ENCODE results near the gene GIMAP2.
"Not testable (repeated sequence)": the region's sequence is repeated elsewhere in the genome, so short reads cannot be mapped to it uniquely, and the experiment has no call there.

The GIMAP2 gene

DNA sequence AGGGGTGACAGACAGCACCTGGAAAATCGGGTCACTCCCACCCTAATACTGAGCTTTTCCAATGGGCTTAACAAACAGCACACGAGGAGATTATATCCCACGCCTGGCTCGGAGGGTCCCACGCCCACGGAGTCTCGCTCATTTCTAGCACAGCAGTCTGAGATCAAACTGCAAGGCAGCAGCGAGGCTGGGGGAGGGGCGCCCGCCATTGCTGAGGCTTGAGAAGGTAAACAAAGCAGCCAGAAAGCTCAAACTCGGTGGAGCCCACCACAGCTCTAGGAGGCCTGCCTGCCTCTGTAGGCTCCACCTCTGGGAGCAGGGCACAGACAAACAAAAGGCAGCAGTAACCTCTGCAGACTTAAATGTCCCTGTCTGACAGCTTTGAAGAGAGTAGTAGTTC is 6.9 kb upstream of the GIMAP2 start:
- DNase-seq, result not testable (repeated sequence)

DNA sequence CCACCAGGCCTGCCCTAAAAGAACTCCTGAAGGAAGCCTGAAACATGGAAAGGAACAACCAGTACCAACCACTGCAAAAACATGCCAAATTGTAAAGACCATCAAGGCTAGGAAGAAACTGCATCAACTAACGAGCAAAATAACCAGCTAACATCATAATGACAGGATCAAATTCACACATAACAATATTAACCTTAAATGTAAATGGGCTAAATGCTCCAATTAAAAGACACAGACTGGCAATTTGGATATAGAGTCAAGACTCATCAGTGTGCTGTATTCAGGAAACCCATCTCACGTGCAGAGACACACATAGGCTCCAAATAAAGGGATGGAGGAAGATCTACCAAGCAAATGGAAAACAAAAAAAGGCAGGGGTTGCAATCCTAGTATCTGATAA is 5.1 kb upstream of the GIMAP2 start:
- DNase-seq, result not testable (repeated sequence)

DNA sequence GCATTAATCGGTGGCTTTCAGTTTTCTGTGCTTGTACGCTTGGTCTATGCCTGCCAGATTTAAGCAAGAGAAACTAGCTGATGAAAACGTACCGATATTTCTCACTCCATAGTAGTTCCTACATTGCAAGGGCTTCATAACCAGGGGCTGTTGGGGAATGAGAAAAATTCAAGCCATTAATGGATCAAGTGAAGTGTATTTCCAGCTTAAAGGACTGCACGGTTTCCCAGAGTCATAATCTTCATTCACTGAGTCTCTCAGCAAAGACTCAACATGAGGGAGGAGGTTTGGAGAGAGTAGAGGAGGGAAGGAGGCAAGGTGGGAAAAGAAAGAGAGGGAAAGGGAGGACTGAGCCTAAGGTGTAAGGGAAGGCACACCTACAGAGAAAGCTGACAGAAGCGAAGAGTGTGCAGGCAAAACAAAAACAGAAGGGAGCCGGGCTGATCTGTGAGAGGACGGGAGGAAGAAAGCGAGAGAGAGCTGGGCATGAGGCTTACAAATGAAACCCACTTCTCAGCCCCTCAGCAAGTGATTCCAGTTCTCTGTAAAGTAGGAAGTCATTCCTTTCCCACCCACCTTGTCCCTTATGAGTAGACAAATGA is 625 bp downstream of the GIMAP2 start:
- no peak for DNase-seq

DNA sequence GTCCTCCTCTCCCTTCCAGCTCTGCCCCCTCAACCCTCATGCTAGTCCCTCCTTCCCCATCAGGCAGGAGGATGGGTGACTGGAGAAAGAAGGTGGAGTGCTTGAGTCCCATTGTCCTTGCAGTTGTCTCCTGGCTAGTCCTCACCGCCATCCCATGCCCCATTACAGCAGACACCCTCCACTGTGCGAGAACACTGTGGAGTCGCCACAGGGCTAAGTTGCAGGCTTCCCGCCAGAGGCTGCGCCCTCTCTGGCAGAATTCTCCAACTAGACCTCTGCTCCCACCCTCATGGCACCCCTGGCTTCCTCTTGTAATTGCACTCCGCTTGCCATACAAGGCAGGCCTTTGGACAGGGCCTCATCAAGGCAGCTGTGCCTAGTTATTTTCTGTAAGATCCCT is 3.1 kb downstream of the GIMAP2 start:
- DNase-seq, result no peak

DNA sequence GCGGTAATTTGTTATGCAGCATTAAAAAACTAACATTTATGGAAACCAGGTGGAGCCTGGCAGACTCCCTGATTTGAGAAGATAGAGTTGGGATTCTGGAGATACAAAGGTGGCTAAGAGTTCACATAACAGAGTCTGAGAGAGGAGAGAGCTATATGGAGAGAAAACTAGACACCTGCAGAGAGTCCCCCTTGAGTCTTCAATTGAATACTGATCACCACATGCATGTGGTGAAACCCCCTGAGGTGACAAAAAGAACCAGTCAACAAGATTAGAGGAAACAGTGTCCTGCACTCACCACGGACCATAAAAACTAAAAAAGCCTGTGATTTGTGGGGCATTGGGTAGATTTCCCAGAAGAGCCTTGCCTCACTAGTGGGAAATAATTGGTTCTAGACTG is 10.1 kb downstream of the GIMAP2 start:
- DNase-seq, result no peak

DNA sequence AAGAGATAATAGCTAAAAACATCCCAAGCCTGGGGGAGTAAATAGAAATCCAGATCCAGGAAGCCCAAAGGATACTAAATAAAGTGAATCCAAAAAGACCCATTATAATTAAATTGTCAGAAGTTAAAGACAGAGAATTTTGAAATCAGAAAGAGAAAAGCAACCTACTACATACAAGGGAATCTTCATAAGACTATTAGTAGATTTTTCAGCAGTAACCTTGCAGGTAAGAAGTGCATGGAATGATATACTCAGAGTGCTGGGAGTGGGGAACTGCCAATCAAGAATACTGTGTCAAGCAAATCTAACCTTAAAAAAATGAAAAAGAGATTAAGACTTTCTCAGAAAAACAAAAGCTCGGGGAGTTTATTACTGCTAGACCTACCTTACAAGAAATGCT is 17.7 kb downstream of the GIMAP2 start:
- no peak for DNase-seq

DNA sequence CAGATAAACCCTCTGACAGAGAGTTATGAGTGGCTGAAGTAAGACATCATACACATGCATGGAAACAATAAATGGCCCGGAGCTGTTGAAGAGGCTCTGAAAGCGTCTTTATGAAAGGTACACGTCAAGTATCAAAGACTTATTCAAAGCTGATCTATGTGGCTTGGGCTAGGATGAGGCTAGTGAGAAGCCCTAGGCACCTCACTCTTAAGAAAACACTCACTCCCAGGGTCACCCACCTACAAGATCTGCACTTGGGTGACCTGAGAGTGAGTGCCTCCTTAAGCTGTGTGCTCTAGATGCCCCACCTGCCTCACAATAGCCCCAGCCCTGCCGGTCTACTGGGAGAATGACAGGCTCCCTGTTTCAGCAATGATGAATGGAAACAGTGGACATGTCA is 29.8 kb downstream of the GIMAP2 start:
- no peak for DNase-seq

DNA sequence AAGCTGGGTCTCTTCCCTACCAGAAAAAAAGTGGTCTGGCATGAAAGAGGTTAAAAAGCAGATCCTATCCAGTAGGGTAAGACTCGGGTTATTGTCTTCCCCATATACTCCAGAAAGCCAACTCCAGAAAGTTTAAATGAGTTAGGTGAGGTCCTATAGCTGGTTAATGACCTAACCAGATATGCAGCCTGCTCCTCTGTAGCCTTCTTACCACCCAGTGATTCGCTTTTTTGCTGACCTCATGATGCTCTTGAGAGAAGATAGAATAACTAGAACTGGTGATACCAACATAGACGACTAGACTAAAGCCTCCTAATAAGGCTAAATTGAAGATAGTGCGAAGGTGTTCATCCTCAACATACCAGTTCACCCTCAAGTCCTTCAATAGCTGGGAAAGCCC is 30.2 kb downstream of the GIMAP2 start:
- no peak for DNase-seq

DNA sequence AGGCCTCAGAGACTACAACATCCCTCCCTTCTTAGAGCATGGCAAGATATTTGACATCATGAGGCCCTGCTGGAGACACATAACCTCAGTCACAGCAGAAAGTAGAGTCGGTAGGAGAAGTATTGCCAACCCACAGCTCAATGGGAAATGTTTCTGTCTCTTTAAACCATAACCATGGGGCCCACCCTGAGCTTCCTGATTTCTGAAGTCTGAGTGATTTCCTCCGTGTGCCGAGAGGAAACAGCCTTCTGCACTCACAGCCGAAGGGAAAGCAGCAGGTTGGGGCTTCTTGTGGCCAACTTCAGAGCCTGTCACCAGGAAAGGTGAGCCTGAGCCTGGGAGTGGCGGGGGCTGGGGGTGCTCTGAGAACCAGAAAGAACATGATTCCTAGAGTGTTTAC is 30.9 kb downstream of the GIMAP2 start, which contains the start of gene GIMAP1:
TSS of gene GIMAP1 (plus strand) at position 246 of the 400 bp plus-strand sequence. CDS start 2,435 bp downstream, outside the sequence.
- DNase-seq, result peak; percentile 82

DNA sequence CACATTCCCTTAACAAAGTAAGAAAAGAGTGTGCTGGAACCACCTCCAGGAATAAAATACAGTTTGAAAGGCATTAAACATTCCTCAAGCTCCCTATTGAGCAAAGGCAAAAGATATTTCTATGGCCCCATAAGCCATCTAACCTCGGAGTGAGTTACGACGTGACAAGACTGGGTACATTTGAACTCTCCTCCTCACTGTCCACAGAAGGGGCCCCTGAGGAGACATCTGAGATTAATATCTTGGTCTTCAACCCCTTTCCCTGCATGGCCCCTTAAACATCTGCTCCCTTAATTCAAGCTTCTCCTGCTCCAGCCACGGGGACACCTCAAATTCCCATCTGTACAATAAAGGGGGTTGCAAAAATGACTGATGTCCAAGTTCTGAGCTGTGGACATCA is 31.4 kb downstream of the GIMAP2 start:
- DNase-seq, result no peak

DNA sequence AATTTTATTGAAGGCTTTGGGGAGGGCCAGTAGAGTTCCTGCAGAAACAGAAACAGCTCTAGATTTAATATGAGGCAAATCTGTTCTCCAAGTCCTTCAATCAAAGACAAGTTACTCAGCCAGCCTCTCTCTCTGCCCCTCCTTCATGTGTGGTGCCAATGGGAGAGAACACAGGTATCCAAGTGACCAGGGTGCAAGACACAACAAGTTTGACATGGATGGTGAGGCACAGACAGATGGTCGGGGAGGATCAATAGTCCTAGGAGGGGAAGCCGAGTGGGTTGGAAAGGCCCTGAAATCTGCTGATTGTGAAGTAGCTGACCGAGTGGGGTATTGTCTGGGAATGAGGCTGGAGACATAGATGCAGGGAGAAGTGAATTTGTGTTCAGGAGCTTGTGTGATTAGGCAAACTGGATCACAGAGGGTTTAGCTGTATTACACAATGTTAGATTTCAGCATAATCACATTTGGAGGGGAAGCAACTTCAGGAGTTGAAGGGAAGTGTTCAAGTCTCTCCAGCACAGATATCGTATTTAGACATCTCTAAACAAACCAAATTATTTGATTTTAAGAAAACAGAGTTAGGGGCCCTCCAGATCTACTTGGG is 32.4 kb downstream of the GIMAP2 start:
- DNase-seq, result no peak

DNA sequence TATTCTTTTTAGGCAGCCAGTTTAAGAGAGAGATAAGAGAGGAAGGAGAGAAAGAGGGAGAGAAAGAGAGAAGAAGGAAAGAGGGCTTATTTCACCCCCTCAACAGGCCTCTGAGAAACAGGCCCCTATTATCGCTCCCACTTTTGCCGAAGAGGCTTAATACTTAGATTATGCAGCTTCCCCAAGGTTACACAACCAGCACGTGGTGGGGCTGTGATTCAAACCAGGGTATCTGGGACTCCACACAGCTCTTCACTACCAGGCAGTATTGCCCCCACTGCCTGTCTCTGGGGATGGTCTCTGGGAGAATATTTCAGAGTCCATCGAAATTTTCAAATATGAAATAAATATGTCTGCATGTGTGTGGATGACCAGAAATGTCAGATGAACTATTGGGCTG is 33.9 kb downstream of the GIMAP2 start:
- DNase-seq, result no peak

DNA sequence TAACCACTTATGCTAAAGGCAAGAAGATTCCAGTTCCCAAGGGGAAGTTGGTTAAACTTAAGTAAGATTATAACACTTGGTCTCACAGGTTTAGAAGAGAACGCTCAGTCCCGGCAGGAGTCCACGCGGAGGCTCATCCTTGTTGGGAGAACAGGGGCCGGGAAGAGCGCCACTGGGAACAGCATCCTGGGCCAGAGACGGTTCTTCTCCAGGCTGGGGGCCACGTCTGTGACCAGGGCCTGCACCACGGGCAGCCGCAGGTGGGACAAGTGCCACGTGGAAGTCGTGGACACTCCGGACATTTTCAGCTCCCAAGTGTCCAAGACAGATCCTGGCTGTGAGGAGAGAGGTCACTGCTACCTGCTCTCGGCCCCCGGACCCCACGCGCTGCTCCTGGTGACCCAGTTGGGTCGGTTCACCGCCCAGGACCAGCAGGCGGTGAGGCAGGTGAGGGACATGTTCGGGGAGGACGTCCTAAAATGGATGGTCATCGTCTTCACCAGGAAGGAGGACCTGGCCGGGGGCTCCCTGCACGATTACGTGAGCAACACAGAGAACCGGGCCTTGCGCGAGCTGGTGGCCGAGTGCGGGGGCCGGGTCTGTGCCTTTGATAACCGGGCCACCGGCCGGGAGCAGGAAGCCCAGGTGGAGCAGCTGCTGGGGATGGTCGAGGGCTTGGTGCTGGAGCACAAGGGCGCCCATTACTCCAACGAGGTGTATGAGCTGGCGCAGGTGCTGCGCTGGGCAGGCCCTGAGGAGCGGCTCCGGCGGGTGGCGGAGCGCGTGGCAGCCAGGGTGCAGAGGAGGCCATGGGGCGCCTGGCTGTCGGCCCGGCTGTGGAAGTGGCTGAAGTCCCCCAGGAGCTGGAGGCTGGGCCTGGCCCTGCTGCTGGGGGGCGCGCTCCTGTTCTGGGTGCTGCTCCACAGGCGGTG is 34.7 kb downstream of the GIMAP2 start:
- no peak for DNase-seq

DNA sequence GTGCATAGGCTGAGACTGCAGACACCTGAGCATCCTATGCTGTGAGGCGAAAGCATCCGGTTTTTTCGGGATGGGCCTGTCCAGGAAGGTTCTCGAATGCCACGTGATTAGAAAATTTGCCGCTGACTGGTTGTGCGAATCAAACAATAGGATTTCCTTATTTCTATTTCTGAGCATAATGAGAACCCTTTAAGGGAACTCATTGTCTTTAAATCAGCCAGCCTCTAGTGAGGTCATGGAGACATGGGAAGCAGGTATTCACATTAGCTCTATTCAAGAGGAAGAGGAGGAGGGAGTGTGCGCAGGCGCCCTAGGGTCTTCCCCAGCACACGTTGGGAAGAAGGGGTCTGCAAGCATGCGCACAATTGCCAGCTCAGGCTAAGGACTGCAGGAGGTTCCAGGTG is 36.5 kb downstream of the GIMAP2 start:
- DNase-seq, result no peak

DNA sequence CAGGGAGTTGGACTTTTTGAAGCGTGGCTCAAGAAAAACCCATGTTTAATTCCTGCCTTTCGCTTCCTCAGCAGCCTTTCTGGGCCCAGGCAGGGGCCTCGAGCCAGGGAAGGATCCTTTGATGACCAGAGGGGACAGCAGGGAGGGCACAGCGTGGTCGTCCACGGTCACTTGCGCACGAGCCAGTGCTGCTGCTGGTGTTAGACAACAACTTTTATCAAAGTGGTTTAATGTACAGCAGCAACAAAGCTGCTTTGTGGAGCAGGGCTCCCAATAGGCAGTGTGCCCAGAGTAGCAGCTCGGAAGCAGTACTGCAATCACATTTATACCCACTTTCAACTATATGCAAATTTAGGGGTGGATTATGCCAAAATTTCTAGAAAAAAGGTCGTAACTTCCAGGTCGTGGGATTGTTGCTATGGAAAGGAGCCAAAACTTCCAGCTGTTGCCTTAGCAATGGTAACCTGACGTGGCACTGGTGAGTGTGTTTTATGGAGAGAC is 37.0 kb downstream of the GIMAP2 start:
- no peak for DNase-seq

DNA sequence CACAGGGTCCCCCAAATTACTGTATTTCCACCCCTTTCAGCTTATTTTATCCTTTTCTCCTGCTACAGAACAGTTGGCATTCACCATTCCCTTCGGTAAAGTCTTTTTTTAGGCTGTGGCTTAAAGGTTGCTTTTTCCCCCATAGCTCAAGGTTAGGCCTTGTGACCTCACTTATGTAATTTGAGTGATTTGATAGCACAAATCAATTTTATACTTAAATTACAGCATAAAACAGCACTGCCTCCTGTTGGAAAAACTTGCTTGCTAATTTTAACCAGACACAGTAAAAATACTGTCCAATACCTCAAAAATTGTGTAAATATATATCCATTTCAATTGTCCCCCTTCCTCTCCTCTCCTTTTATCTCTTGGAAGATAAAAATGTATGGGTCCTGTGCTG is 38.0 kb downstream of the GIMAP2 start:
- DNase-seq, result no peak

DNA sequence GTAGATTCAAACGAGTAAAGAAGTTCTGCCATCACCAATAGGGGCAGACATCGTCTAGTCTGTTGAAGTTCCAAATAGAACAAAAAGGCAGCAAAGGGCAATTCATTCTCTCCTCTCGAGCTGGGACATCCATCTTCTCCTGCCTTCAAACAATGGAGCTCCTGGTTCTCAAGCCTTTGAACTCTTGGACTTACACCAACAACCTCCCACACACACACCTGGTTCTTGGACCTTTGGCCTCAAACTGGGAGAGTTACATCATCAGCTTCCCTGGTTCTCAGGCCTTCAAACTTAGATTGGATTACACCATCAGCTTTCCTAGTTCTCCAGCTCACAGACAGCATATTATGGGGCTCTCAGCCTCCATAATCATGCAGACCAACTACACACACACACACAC is 41.9 kb downstream of the GIMAP2 start:
- DNase-seq, result no peak

DNA sequence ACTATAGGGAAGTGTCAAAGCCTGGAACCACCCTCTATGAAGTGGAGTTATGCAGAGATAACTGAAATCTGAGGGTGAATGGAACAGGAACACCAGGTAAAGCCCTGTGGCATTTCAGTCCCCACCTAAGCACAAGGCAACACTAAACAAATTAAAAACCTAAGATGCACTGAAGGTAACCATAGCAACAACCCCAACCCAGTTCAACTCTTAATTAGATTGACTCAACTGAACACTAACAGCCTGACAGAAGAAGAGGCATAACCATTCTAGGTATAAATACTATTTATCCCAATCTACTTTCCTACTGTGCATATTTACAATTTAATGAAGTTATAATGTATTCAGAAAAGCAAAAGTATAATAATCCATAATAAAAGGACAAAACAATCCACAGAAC is 42.5 kb downstream of the GIMAP2 start:
- no peak for DNase-seq

DNA sequence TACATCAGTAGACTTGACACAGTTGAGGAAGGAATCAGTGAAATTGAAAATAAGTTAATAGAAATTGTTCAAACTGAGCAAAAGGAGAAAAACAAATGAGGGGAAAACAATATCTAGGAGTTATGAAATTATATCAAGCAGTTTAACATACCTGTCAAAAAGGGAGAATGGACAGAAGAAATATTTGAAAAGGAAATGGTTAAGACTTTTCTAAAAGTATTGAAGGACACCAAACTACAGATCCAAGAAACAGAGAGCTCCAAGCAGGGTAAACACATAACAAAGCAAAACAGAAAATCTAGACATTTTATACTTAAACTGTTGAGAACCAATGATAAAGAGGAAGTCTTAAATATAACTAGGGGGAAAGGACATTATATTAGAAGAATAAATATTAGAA is 43.1 kb downstream of the GIMAP2 start:
- DNase-seq, result no peak

DNA sequence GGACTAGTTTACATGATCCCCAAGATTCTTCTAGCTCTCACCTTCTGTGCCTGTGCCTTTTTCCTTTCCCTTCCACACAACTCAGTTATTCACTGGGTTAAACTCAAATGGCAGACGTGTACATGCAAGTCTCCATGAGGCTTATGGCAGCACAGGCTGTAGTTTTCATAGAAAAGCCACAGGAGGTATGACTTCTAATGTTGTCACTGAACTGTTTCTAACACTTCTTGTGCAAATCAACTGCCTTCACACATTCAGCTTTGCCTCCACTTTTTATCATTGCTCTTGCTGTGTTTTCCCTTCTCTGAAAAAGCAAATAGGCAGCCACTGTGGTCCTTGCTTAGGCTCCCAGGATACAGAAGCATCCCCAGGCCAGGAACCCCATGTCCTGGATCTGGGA is 46.4 kb downstream of the GIMAP2 start:
- no peak for DNase-seq

DNA sequence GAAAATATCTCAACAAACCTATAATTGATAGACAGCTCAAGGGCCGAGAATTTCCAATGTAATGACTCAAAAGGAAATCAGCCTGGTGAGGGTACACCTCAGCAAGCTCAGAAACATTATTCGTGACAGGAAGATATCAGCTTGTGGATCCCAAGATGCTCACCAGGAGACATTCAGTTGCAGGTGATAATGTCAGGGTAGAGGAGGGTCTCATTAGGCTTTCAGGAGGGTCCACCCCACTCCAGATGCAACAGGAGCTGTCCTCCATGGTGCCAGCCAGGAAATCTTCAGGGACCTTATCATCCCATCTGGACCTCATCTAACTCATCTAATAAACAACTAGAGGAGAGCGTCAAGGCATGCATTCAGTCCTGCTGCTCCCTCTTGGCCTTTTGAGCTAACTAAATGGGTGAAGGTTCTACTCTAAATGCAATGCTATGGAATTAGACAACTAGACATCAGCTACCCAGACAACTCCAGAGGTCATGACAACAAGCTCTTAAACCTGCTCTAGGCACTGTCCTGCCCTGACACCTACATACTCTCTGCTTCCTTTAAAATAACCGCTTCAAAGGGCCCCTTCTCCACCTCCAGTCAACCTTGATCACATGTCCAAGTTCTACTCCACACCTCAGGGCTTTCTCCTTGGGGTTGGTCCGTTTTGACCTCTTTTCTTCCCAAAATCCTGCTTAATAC is 47.4 kb downstream of the GIMAP2 start:
- DNase-seq, result no peak

DNA sequence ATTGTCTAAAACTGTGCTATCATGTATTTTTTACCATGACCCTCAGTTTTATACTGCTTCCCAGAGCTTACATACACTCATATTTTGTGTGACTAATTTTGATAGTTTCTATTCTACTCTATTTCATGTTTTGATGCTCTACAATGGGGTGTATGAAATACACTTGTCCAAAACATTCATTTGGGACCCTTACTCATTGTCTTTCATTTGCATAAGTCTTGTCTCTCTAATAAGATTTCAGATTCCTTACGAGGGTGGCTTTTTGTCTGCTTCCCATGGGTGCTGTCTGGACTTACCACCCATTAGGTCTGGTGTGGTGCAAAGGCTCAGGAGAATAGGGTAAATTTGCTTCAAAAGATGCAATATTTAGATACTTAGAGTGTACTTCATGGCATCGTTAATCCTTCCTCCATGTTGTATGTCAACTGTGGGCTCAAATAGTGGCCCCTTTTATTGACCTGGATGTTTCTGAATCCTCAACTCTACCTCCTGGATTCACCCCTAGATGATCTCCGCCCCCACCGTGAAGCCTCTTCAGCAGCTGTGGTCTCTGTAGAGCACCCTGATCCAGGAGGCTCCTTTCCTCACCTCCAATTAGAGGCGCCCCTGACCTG is 48.1 kb downstream of the GIMAP2 start:
- DNase-seq, result no peak

DNA sequence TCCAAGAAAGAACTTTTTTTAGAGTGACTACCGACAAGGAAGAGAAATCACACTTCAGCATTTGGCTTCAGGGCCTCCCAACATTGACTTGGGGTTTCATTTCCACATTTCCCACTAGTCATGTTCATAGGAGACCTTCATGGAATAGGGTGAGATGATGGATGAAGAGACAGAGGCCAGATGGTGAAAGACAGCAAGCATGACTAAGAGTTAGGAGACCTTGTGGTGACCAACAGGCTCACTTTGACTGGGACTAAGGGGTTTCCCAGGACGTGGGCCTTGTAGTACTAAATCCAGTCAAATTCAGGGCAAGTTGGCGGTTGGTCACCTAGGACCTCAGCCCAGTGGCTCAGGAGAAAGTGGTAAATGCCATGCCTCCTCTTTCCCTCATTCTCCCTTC is 48.7 kb downstream of the GIMAP2 start:
- DNase-seq, result no peak

All from GDM1 (cell line).